HL-60 (cell line): Measurements from ENCODE around the gene FAM83E.

Experiments used
- CTCF ChIP-seq: IDR thresholded peaks from one replicate; pipeline ENCODE4 v1.5.1; 2011; ENCODE audit warnings: low read length, control low read depth, inconsistent platforms; ENCODE audit not compliant: insufficient read depth
- POLR2AphosphoS5 ChIP-seq: IDR thresholded peaks from 2 replicates; pipeline ENCODE4 v1.6.1; 2012; ENCODE audit warnings: low read depth
- SPI1 ChIP-seq: IDR thresholded peaks from 2 replicates; pipeline ENCODE4 v1.6.1; 2012; ENCODE audit warnings: low read depth, mild to moderate bottlenecking, borderline replicate concordance
- TF ChIP-seq, protein P1 (sequence below): IDR thresholded peaks from 2 replicates; pipeline ENCODE4 v1.6.1; 2012; ENCODE audit warnings: low read depth; ENCODE audit not compliant: insufficient replicate concordance

DNA sequence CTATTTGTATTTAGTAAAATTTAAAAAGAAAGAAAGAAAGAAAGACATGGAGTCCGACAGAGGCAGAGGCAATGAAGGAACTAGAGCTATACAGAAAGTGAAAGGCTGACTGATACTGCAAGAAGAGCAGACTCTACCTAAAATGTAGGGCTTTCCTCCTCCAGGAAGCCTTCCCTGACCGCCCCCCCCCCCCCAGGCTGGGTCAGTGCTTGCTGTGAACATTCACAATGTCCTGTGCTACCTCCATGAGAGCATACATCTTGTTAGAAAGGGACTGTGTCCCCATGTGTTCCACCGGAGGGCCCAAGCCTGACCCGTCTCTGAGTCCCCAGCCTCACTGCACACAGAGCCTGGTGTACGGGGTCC lies 36.8 kb upstream of the FAM83E start:
- no peak for TF ChIP-seq CTCF
- TF ChIP-seq, protein P1, sequence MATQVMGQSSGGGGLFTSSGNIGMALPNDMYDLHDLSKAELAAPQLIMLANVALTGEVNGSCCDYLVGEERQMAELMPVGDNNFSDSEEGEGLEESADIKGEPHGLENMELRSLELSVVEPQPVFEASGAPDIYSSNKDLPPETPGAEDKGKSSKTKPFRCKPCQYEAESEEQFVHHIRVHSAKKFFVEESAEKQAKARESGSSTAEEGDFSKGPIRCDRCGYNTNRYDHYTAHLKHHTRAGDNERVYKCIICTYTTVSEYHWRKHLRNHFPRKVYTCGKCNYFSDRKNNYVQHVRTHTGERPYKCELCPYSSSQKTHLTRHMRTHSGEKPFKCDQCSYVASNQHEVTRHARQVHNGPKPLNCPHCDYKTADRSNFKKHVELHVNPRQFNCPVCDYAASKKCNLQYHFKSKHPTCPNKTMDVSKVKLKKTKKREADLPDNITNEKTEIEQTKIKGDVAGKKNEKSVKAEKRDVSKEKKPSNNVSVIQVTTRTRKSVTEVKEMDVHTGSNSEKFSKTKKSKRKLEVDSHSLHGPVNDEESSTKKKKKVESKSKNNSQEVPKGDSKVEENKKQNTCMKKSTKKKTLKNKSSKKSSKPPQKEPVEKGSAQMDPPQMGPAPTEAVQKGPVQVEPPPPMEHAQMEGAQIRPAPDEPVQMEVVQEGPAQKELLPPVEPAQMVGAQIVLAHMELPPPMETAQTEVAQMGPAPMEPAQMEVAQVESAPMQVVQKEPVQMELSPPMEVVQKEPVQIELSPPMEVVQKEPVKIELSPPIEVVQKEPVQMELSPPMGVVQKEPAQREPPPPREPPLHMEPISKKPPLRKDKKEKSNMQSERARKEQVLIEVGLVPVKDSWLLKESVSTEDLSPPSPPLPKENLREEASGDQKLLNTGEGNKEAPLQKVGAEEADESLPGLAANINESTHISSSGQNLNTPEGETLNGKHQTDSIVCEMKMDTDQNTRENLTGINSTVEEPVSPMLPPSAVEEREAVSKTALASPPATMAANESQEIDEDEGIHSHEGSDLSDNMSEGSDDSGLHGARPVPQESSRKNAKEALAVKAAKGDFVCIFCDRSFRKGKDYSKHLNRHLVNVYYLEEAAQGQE: no peak
- no peak for TF ChIP-seq SPI1
- TF ChIP-seq POLR2AphosphoS5: no peak
